HCT116 (cell line): ENCODE results near the gene MORF4L2. TPM values are rescaled to one million over a fixed set of nuclear protein-coding genes. Genes with fewer than 3 reads are reported as not detected.

Source experiments
- ATAC-seq: fragments of 200-7000 bp; cut with Tn5 transposase; 2 replicates; pipeline ENCODE4 v1.9.1; 2020; ENCODE audit warnings: mild to moderate bottlenecking, moderate library complexity
- BruUV-seq: library from RNA; stranded (reverse); fragments of 400-500 nt; replicated peaks from 2 replicates; lab custom pipeline; 2021; lab: Mats Ljungman, UMichigan
- CTCF ChIA-PET: fragments of 300-600 bp; sonication (Branson Sonifier 250); formaldehyde crosslinking; loops from one replicate; lab custom pipeline; 2021; ENCODE audit warnings: antibody characterized with exemption; lab: Charles Lee
- POLR2A ChIA-PET: fragments of 300-600, 350-600 bp; sonication (Branson Sonifier 250); formaldehyde crosslinking; loops from one replicate; lab custom pipeline; 2021; ENCODE audit warnings: antibody characterized with exemption; lab: Charles Lee
- RAD21 ChIA-PET, 2 experiments: fragments of 300-600 bp; sonication (Branson Sonifier 250); formaldehyde crosslinking; loops; one replicate each; lab custom pipeline; 2023; ENCODE audit warnings: low total read pairs in 2 of 2; ENCODE audit not compliant: uncharacterized antibody in 2 of 2, unreplicated experiment in 2 of 2, low non-redundant PET in 1 of 2; lab: Charles Lee
- DNase-seq: peaks from one replicate; pipeline ENCODE4 v3.0.0-alpha.2; 2010; ENCODE audit warnings: low read depth, low spot score
- H2AFZ ChIP-seq: fragments of 200-600 bp; shearing (Covaris generic), sonication (generic); 2 replicates; pipeline ENCODE4 v1.6.1; 2017; ENCODE audit warnings: low read depth, mixed run types, mixed read lengths, antibody characterized with exemption, low read length; ENCODE audit not compliant: poor library complexity, severe bottlenecking
- H3K27ac ChIP-seq: 2 replicates; pipeline ENCODE4 v1.5.1; 2012; ENCODE audit warnings: low read depth, low read length
- H3K27me3 ChIP-seq: fragments of 200-600 bp; sonication (generic); 2 replicates; pipeline ENCODE4 v1.6.1; 2016; ENCODE audit warnings: mixed run types, low read length, mixed read lengths; ENCODE audit not compliant: insufficient read depth
- H3K36me3 ChIP-seq, 2 experiments: fragments of 200-500 bp in 1 of 2; fragments of 200-600 bp in 1 of 2; sonication (Bioruptor generic) in 1 of 2; sonication (generic) in 1 of 2; 2 replicates each; pipeline versions ENCODE4 v1.5.1 to v1.6.1; 2014 to 2016; ENCODE audit warnings: low read length in 2 of 2, inconsistent platforms in 1 of 2, mixed read lengths in 1 of 2, mixed run types in 1 of 2; ENCODE audit not compliant: insufficient read depth in 2 of 2, control insufficient read depth in 1 of 2
- H3K4me1 ChIP-seq, 2 experiments: fragments of 200-600 bp in 1 of 2; sonication (generic) in 1 of 2; 2 replicates each; pipeline versions ENCODE4 v1.5.1 to v1.6.1; 2012 to 2017; ENCODE audit warnings: low read length in 2 of 2, inconsistent platforms in 1 of 2, mild to moderate bottlenecking in 1 of 2, mixed read lengths in 1 of 2, mixed run types in 1 of 2, moderate library complexity in 1 of 2; ENCODE audit not compliant: insufficient read depth in 2 of 2, control insufficient read depth in 1 of 2
- H3K4me2 ChIP-seq: fragments of 200-600 bp; sonication (generic); 2 replicates; pipeline ENCODE4 v1.6.1; 2017; ENCODE audit warnings: mixed run types, low read length, mixed read lengths
- H3K4me3 ChIP-seq, 2 experiments: fragments of 200-600 bp in 1 of 2; sonication (generic) in 1 of 2; replicated peaks in 1 of 2; 2 replicates each; pipeline ENCODE4 v1.5.1; 2011 to 2016; ENCODE audit warnings: low read length in 2 of 2, control low read depth in 1 of 2, low read depth in 1 of 2, mild to moderate bottlenecking in 1 of 2, mixed read lengths in 1 of 2, mixed run types in 1 of 2
- H3K79me2 ChIP-seq: fragments of 200-600 bp; sonication (generic); 2 replicates; pipeline ENCODE4 v1.6.1; 2017; ENCODE audit warnings: mild to moderate bottlenecking, mixed run types, low read length, moderate library complexity, mixed read lengths; ENCODE audit not compliant: insufficient read depth
- H3K9ac ChIP-seq: fragments of 200-600 bp; sonication (generic); 2 replicates; pipeline ENCODE4 v1.6.1; 2016; ENCODE audit warnings: low read length, mixed read lengths
- H3K9me2 ChIP-seq: fragments of 200-600 bp; sonication (generic), shearing (Covaris generic); 2 replicates; pipeline ENCODE4 v1.6.1; 2017; ENCODE audit warnings: mixed run types, mild to moderate bottlenecking, moderate library complexity; ENCODE audit not compliant: insufficient read depth
- H3K9me3 ChIP-seq, 2 experiments: fragments of 200-500 bp in 1 of 2; fragments of 200-600 bp in 1 of 2; sonication (Bioruptor generic) in 1 of 2; sonication (generic) in 1 of 2; 2 replicates each; pipeline ENCODE4 v1.6.1; 2014 to 2017; ENCODE audit warnings: low read length in 2 of 2, mixed read lengths in 2 of 2, inconsistent platforms in 1 of 2, low read depth in 1 of 2, mild to moderate bottlenecking in 1 of 2, mixed run types in 1 of 2, moderate library complexity in 1 of 2; ENCODE audit not compliant: control insufficient read depth in 1 of 2, insufficient read depth in 1 of 2
- H4K20me1 ChIP-seq: fragments of 200-600 bp; sonication (generic), shearing (Covaris generic); 2 replicates; pipeline ENCODE4 v1.6.1; 2017; ENCODE audit warnings: mixed run types, mild to moderate bottlenecking, moderate library complexity; ENCODE audit not compliant: insufficient read depth
- CTCF ChIP-seq, 3 experiments: fragments of 200-600 bp in 1 of 3; sonication (generic) in 1 of 3; IDR thresholded peaks in 2 of 3; conservative IDR thresholded peaks in 1 of 3; 2 replicates each; pipeline ENCODE4 v1.5.1; 2012 to 2017; ENCODE audit warnings: low read depth in 2 of 3, low read length in 2 of 3, antibody characterized with exemption in 1 of 3, borderline replicate concordance in 1 of 3, control low read depth in 1 of 3, mild to moderate bottlenecking in 1 of 3, mixed read lengths in 1 of 3, mixed run types in 1 of 3, moderate library complexity in 1 of 3; ENCODE audit not compliant: insufficient read depth in 1 of 3
- EGR1 ChIP-seq: IDR thresholded peaks from 2 replicates; pipeline ENCODE4 v1.6.1; 2012; ENCODE audit warnings: low read depth
- ELF1 ChIP-seq: IDR thresholded peaks from 2 replicates; pipeline ENCODE4 v1.6.1; 2012; ENCODE audit warnings: low read depth, borderline replicate concordance
- EZH2 ChIP-seq: fragments of 200-600 bp; sonication (generic); IDR thresholded peaks from 2 replicates; pipeline ENCODE4 v1.6.1; 2017; ENCODE audit warnings: antibody characterized with exemption, mixed run types
- EZH2phosphoT487 ChIP-seq: fragments of 200-600 bp; IDR thresholded peaks from 2 replicates; pipeline ENCODE4 v1.6.1; 2018; ENCODE audit warnings: antibody characterized with exemption, borderline replicate concordance
- MAX ChIP-seq: IDR thresholded peaks from 2 replicates; pipeline ENCODE4 v1.6.1; 2012
- POLR2A ChIP-seq: IDR thresholded peaks from 2 replicates; pipeline ENCODE4 v1.7.0; 2011; ENCODE audit warnings: borderline replicate concordance; ENCODE audit not compliant: insufficient read depth, insufficient read length; ENCODE audit errors: extremely low read depth
- POLR2AphosphoS5 ChIP-seq: IDR thresholded peaks from 2 replicates; pipeline ENCODE4 v1.6.1; 2011; ENCODE audit warnings: mild to moderate bottlenecking, low read depth, low read length, moderate library complexity
- RAD21 ChIP-seq: IDR thresholded peaks from 2 replicates; pipeline ENCODE4 v1.6.1; 2012; ENCODE audit warnings: low read depth, mild to moderate bottlenecking
- REST ChIP-seq: IDR thresholded peaks from 2 replicates; pipeline ENCODE4 v1.6.1; 2012; ENCODE audit warnings: low read depth
- TCF7L2 ChIP-seq: IDR thresholded peaks from 2 replicates; pipeline ENCODE4 v1.7.0; 2011; ENCODE audit warnings: borderline replicate concordance, inconsistent platforms; ENCODE audit not compliant: insufficient read depth, insufficient read length; ENCODE audit errors: extremely low read depth
- YY1 ChIP-seq: IDR thresholded peaks from 2 replicates; pipeline ENCODE4 v1.6.1; 2011; ENCODE audit warnings: low read length, low read depth, moderate library complexity, mild to moderate bottlenecking; ENCODE audit not compliant: insufficient replicate concordance; ENCODE audit errors: extremely low read depth
- ZBTB33 ChIP-seq: IDR thresholded peaks from 2 replicates; pipeline ENCODE4 v1.6.1; 2011; ENCODE audit warnings: mild to moderate bottlenecking, low read length, moderate library complexity; ENCODE audit not compliant: insufficient replicate concordance; ENCODE audit errors: extremely low read depth
- ZFX ChIP-seq: fragments of 450-650 bp; IDR thresholded peaks from 2 replicates; pipeline ENCODE4 v1.6.1; 2017
- ZNF274 ChIP-seq: fragments of 200-500 bp; sonication (Bioruptor generic); IDR thresholded peaks from 2 replicates; pipeline ENCODE4 v1.6.1; 2014; ENCODE audit warnings: mild to moderate bottlenecking, low read depth, low read length, inconsistent platforms
- intact Hi-C: fragments of 100-400 bp; cut with micrococcal nuclease; formaldehyde crosslinking; loops from 2 replicates; pipeline ENCODE4 v1.10.0; 2022
- total RNA-seq: library from RNA; stranded (reverse); gene quantifications from one replicate; pipeline ENCODE4 v1.2.1, GENCODE V29; 2021; ENCODE audit not compliant: unreplicated experiment

Gene MORF4L2
- total RNA-seq, 1 experiment from 2014 or later: 308 TPM

GRCh38 chrX:103730147-103730795 lies 43.8 kb upstream of the MORF4L2 start:
- no peak overlapping the region for H3K4me2 ChIP-seq
- H2AFZ ChIP-seq: no peak overlapping the region
- BruUV-seq: no TSS peak
- no peaks in the 10 kb centered on the region for H3K36me3 ChIP-seq
- no peaks in the 10 kb centered on the region for H3K4me1 ChIP-seq
- ChIA-PET POLR2A (no interaction called here), CTCF (interaction anchor here (1.4 kb wide), 1 partner anchor 18 kb away, joined by 3 read pairs; no protein-coding TSS in a partner anchor), RAD21 (no interaction called here)
- H4K20me1 ChIP-seq: no peaks in the 10 kb centered on the region
- H3K4me3 ChIP-seq: no peak overlapping the region
- H3K79me2 ChIP-seq: no peaks in the 10 kb centered on the region
- peaks cover 15% of the 10 kb centered on the region for H3K27me3 ChIP-seq
- DNase-seq: no peak
- H3K9me3 ChIP-seq: no peaks in the 10 kb centered on the region
- H3K9ac ChIP-seq: no peak overlapping the region
- no peak overlapping the region for H3K27ac ChIP-seq
- intact Hi-C loops: no loop called here
- TF ChIP-seq CTCF (IDR thresholded peaks at IDR 0.05 in 2 of 3, conservative IDR thresholded peaks at IDR 0.05 in 1 of 3; ENCODE audit: borderline replicate concordance in 1 of 3, insufficient read depth in 1 of 3, low read depth in 2 of 3, low read length in 2 of 3) (no peak), EZH2 (no peak), EZH2phosphoT487 (no peak), ELF1 (no peak), YY1 (no peak), ZBTB33 (no peak), ZNF274 (no peak), MAX (no peak), REST (no peak), ZFX (no peak), EGR1 (no peak), TCF7L2 (no peak), POLR2A (no peak), RAD21 (no peak), POLR2AphosphoS5 (no peak)
- ATAC-seq: no peak
- H3K9me2 ChIP-seq: no peaks in the 10 kb centered on the region
